GM12878 (cell line): ENCODE results near the gene PRMT5. TPM values are rescaled to one million over a fixed set of nuclear protein-coding genes. Genes with fewer than 3 reads are reported as not detected.

Source experiments
- ASH2L ChIP-seq: fragments of 300-600, 200-600 bp; sonication (generic); IDR thresholded peaks from 2 replicates; pipeline ENCODE4 v1.6.1; 2017; ENCODE audit warnings: low read depth, mild to moderate bottlenecking, borderline replicate concordance
- ATF3 ChIP-seq: IDR thresholded peaks from 2 replicates; pipeline ENCODE4 v1.6.1; 2011; ENCODE audit warnings: low read depth, mild to moderate bottlenecking, low read length, moderate library complexity, borderline replicate concordance; ENCODE audit errors: extremely low read depth
- BRCA1 ChIP-seq: IDR thresholded peaks from 2 replicates; pipeline ENCODE4 v1.6.1; 2011; ENCODE audit warnings: low read depth, low read length, improper control_type of control experiment
- CHD1 ChIP-seq: IDR thresholded peaks from 2 replicates; pipeline ENCODE4 v1.6.1; 2012; ENCODE audit warnings: low read depth, low read length, improper control_type of control experiment
- CUX1 ChIP-seq: IDR thresholded peaks from 2 replicates; pipeline ENCODE4 v1.6.1; 2012; ENCODE audit warnings: improper control_type of control experiment, low read depth, low read length; ENCODE audit not compliant: insufficient replicate concordance
- GATAD2B ChIP-seq: fragments of 450-650 bp; conservative IDR thresholded peaks from 2 replicates; pipeline ENCODE4 v1.6.1; 2017; ENCODE audit warnings: low read depth, mild to moderate bottlenecking, moderate library complexity
- HCFC1 ChIP-seq: fragments of 150-350 bp; IDR thresholded peaks from 2 replicates; pipeline ENCODE4 v1.6.1; 2014; ENCODE audit warnings: low read length
- KAT2A ChIP-seq: conservative IDR thresholded peaks from 2 replicates; pipeline ENCODE4 v1.6.1; 2011; ENCODE audit warnings: low read depth, low read length; ENCODE audit not compliant: control insufficient read depth
- NFIC ChIP-seq: IDR thresholded peaks from 2 replicates; pipeline ENCODE4 v1.6.1; 2012; ENCODE audit warnings: low read depth, mild to moderate bottlenecking, inconsistent platforms, low read length, moderate library complexity
- NRF1 ChIP-seq: conservative IDR thresholded peaks from 2 replicates; pipeline ENCODE4 v1.6.1; 2011; ENCODE audit warnings: mild to moderate bottlenecking, low read depth, low read length, improper control_type of control experiment
- PKNOX1 ChIP-seq: fragments of 450-650 bp; IDR thresholded peaks from 2 replicates; pipeline ENCODE4 v1.6.1; 2016; ENCODE audit warnings: mild to moderate bottlenecking
- POLR2AphosphoS5 ChIP-seq: IDR thresholded peaks from 2 replicates; pipeline ENCODE4 v1.6.1; 2011; ENCODE audit warnings: mild to moderate bottlenecking, low read length, inconsistent platforms
- RCOR1 ChIP-seq: conservative IDR thresholded peaks from 2 replicates; pipeline ENCODE4 v1.6.1; 2012; ENCODE audit warnings: low read depth, low read length, improper control_type of control experiment
- RELB ChIP-seq: fragments of 450-650 bp; IDR thresholded peaks from 2 replicates; pipeline ENCODE4 v1.6.1; 2017; ENCODE audit warnings: low read depth, mild to moderate bottlenecking, moderate library complexity
- SIN3A ChIP-seq: IDR thresholded peaks from 2 replicates; pipeline ENCODE4 v1.6.1; 2012; ENCODE audit warnings: low read depth, low read length, improper control_type of control experiment
- TCF3 ChIP-seq: IDR thresholded peaks from 2 replicates; pipeline ENCODE4 v1.6.1; 2012; ENCODE audit warnings: low read depth, mild to moderate bottlenecking, low read length, borderline replicate concordance; ENCODE audit not compliant: insufficient read depth
- ZNF592 ChIP-seq: fragments of 450-650 bp; IDR thresholded peaks from 2 replicates; pipeline ENCODE4 v1.6.1; 2017; ENCODE audit warnings: mild to moderate bottlenecking, moderate library complexity
- ZNF622 ChIP-seq: fragments of 450-650 bp; IDR thresholded peaks from 2 replicates; pipeline ENCODE4 v1.6.1; 2017; ENCODE audit warnings: mild to moderate bottlenecking, inconsistent platforms
- polyA plus RNA-seq, 11 experiments: library from polyadenylated mRNA; depleted of rRNA in 4 of 11; unstranded in 6 of 11; stranded (reverse) in 5 of 11; fragments of >200 nt; fragmentation: Nextera tagmentation in 4 of 11; fragmentation: Illumina TruSeq in 1 of 11; extraction: Ambion mirVana in 4 of 11; extraction: Trizol in 1 of 11; gene quantifications; 1 replicate in 1 of 11; 2 replicates in 10 of 11; pipeline versions ENCODE4 v1.2.1 to v1.2.3, GENCODE V29; 2011 to 2016; ENCODE audit warnings: inconsistent platforms in 2 of 11, missing spikeins in 2 of 11, low read depth in 1 of 11
- total RNA-seq, 4 experiments: library from RNA; depleted of rRNA in 3 of 4; stranded (reverse); fragments of >200 nt in 3 of 4; fragmentation: Illumina TruSeq in 1 of 4; extraction: Trizol in 1 of 4; gene quantifications; 2 replicates each; pipeline versions ENCODE4 v1.2.1 to v1.2.3, GENCODE V29; 2013 to 2021

The PRMT5 gene
- total and polyA plus RNA-seq, 10 of the 15 experiments (the other 5 are each of a cell fraction or from before 2014, with no cell fraction given) = 54.3 to 221 (median 111) TPM

- TF ChIP-seq ZNF592 (no peak), HCFC1 (no peak), BRCA1 (no peak), KAT2A (no peak), PKNOX1 (peak; percentile 75; the same call in 1 of the 2 replicates), GATAD2B (peak; percentile 78), NRF1 (no peak), NFIC (no peak), RELB (no peak), TCF3 (peak; percentile 94), POLR2AphosphoS5 (no peak), RCOR1 (no peak), ZNF622 (no peak), SIN3A (no peak), CHD1 (no peak), ASH2L (no peak), CUX1 (no peak), ATF3 (no peak)
Measured at GRCh38 chr14:22887990-22888378, 41.2 kb downstream of the PRMT5 start (continued).
